Mesothelial cell of epicardium (in vitro differentiated cells): Measurements from ENCODE around the gene CCDC138. TPM values are rescaled to one million over a fixed set of nuclear protein-coding genes. Genes with fewer than 3 reads are reported as not detected.

Experiments used
- DNase-seq, 2 experiments: peaks; one replicate each; pipeline ENCODE4 v3.0.0; 2021; ENCODE audit warnings: low spot score in 2 of 2; ENCODE audit not compliant: unreplicated experiment in 2 of 2
- H3K27ac Mint-ChIP-seq: 2 replicates; pipeline ENCODE4 v1.8.0; 2021; ENCODE audit warnings: mixed read lengths
- H3K27me3 Mint-ChIP-seq: 2 replicates; pipeline ENCODE4 v1.8.0; 2021; ENCODE audit warnings: low read depth, mixed read lengths
- H3K36me3 Mint-ChIP-seq: 2 replicates; pipeline ENCODE4 v1.8.0; 2021; ENCODE audit warnings: mixed read lengths
- H3K4me1 Mint-ChIP-seq: 2 replicates; pipeline ENCODE4 v1.8.0; 2021; ENCODE audit warnings: mixed read lengths
- H3K4me3 Mint-ChIP-seq: 2 replicates; pipeline ENCODE4 v1.8.0; 2021; ENCODE audit warnings: mild to moderate bottlenecking, moderate library complexity, mixed read lengths
- H3K9me3 Mint-ChIP-seq: 2 replicates; pipeline ENCODE4 v1.8.0; 2021; ENCODE audit warnings: mixed read lengths
- total RNA-seq: library from RNA; stranded (reverse); gene quantifications from 3 replicates; pipeline ENCODE4 v1.2.1, GENCODE V29; 2021
- TF ChIP-seq, protein P1 (sequence below): fragments of 200-600 bp; sonication (generic); IDR thresholded peaks from one replicate; pipeline ENCODE4 v1.5.0; 2021; ENCODE audit warnings: antibody characterized with exemption; ENCODE audit not compliant: unreplicated experiment

CCDC138 gene
- total RNA-seq, 1 donor from 2014 or later: 22.6 TPM

DNA sequence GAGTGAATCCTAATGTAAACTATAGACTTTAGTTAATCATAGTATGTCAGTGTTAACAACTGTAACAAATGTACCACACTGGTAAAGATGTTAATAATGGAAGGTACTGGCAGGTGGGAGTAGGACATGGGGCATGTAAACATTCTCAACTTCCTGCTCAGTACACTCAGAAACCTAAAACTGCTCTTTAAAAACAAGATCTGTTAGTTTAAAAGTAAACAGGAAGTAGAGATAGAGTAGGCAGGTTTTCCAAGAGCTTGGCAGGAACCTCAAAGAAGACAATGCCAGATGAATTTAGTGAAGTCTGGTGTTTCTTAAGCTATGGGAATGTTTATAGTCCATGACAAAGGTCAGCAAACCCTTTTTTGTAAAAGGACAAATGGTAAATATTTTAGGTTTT is 46.6 kb downstream of the CCDC138 start:
- Mint-ChIP-seq H3K27ac (no peak overlapping the region), H3K27me3 (no peaks in the 10 kb centered on the region), H3K4me3 (no peak overlapping the region)

DNA sequence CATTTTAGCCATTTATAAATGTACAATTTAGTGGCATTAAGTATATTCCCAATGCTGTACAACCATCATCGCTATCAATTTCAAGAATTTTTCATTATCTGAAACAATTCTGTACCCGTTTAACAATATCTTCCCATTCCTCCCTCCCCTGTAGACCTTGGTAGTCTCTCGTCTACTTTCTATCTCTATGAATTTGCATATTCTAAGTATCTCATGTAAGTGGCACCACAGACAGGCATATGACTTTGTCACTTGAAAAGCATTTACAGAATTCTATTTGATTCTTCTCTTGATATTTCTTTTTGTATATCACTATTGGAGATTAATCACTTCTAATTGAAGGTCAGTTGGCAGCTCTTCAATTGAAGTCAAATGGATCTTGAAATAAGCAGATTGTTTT is 48.0 kb downstream of the CCDC138 start:
- no peak for DNase-seq
- TF ChIP-seq, protein P1, sequence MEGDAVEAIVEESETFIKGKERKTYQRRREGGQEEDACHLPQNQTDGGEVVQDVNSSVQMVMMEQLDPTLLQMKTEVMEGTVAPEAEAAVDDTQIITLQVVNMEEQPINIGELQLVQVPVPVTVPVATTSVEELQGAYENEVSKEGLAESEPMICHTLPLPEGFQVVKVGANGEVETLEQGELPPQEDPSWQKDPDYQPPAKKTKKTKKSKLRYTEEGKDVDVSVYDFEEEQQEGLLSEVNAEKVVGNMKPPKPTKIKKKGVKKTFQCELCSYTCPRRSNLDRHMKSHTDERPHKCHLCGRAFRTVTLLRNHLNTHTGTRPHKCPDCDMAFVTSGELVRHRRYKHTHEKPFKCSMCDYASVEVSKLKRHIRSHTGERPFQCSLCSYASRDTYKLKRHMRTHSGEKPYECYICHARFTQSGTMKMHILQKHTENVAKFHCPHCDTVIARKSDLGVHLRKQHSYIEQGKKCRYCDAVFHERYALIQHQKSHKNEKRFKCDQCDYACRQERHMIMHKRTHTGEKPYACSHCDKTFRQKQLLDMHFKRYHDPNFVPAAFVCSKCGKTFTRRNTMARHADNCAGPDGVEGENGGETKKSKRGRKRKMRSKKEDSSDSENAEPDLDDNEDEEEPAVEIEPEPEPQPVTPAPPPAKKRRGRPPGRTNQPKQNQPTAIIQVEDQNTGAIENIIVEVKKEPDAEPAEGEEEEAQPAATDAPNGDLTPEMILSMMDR: no peak
- Mint-ChIP-seq H3K27me3 (no peaks in the 10 kb centered on the region), H3K36me3 (peaks cover 52% of the 10 kb centered on the region), H3K4me1 (no peaks in the 10 kb centered on the region), H3K9me3 (peaks cover 48% of the 10 kb centered on the region), H3K27ac (no peak overlapping the region), H3K4me3 (no peak overlapping the region)

More for the DNA sequence above, 46.6 kb downstream of the CCDC138 start:
- Mint-ChIP-seq H3K9me3 (peaks cover 39% of the 10 kb centered on the region), H3K36me3 (peaks cover 43% of the 10 kb centered on the region), H3K4me1 (no peaks in the 10 kb centered on the region)
- DNase-seq: no peak
- TF ChIP-seq, protein P1: no peak

DNA sequence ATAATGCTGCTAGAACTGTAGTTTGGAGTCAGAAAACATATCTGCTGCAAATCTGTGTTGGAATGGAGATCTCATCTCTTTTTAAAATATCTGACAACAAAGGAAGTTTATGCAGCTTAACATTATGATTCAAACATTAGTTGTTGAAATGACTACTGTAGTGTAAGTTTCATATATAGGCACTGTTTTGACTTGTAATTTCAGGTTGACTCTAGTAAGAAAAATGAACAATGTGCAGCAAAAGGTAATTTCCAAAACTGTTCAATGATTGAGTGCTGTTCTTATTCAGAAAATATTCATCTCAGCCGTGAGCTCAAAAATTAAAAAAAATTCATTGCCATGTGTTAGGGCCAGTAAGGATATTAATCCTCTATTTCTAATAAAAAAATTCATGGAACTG is 48.5 kb downstream of the CCDC138 start:
- DNase-seq: no peak
- no peaks in the 10 kb centered on the region for H3K27me3 Mint-ChIP-seq
- TF ChIP-seq, protein P1: no peak
- H3K4me1 Mint-ChIP-seq: no peaks in the 10 kb centered on the region
- H3K4me3 Mint-ChIP-seq: no peak overlapping the region
- H3K27ac Mint-ChIP-seq: no peak overlapping the region
- H3K9me3 Mint-ChIP-seq: peaks cover 52% of the 10 kb centered on the region
- peaks cover 55% of the 10 kb centered on the region for H3K36me3 Mint-ChIP-seq

DNA sequence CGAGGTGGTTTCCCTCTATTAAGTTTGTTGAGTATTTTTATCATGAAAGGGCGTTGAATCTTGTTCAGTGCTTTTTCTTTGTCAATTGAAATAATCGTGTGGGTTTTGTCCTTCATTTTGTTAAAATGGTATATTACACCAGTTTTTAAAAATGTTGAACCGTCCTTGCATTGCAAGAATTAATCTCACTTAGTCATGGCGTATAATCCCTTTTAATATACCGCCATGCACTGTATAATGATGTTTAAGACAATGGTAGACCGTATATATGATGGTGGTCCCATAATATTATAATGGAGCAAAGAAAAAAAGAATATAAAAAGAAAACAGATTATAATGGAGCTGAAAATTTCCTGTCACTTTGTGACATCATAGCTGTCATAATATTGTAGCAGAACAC is 50.6 kb downstream of the CCDC138 start:
- Mint-ChIP-seq H3K4me1 (no peaks in the 10 kb centered on the region), H3K27me3 (no peaks in the 10 kb centered on the region), H3K36me3 (peaks cover 75% of the 10 kb centered on the region), H3K9me3 (peaks cover 69% of the 10 kb centered on the region), H3K4me3 (no peak overlapping the region), H3K27ac (no peak overlapping the region)
- TF ChIP-seq, protein P1: no peak
- no peak for DNase-seq

DNA sequence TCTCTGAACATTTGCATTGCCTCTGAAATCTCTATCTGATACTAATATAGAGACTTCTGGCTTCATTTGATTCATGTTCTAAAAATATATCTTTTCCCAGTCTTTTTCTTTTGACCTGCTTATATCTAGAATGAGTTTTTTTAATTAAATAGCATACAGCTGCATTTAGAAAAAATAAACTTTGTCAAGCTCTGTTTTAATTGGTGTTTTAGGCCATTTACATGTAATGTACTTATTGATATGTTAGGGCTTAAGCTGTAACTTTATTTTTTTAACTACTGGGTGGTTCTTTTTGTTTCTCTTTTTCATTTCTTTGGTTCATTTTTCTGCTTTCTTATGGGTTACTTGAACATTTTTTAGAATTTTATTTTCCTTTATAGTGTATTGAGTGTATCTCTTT is 54.9 kb downstream of the CCDC138 start:
- no peak overlapping the region for H3K27ac Mint-ChIP-seq
- H3K4me3 Mint-ChIP-seq: no peak overlapping the region
- TF ChIP-seq, protein P1: no peak
- H3K4me1 Mint-ChIP-seq: no peaks in the 10 kb centered on the region
- peaks cover 68% of the 10 kb centered on the region for H3K36me3 Mint-ChIP-seq
- H3K27me3 Mint-ChIP-seq: no peaks in the 10 kb centered on the region
- DNase-seq: no peak
- H3K9me3 Mint-ChIP-seq: peaks cover 46% of the 10 kb centered on the region

DNA sequence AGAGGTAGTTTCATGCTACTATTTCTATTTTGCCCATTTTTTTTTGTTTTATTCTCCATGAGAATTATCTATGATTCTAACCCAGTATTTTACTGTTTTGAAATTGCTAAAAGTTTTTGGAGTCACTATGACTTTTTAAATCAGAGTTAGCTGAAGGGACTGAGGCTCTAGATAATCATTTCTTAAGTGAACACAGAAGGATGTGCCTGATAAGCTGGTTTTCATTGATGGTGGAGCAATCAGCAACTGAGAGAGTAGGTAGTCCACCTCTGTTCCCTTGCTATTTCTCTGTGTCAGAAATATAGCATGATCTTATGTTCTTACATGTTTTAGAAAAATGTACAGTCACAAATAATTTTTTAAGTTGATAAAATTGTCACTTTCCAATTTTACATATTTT is 59.4 kb downstream of the CCDC138 start:
- peaks cover 34% of the 10 kb centered on the region for H3K36me3 Mint-ChIP-seq
- TF ChIP-seq, protein P1: no peak
- peaks cover 10% of the 10 kb centered on the region for H3K9me3 Mint-ChIP-seq
- H3K27ac Mint-ChIP-seq: no peak overlapping the region
- H3K4me3 Mint-ChIP-seq: no peak overlapping the region
- H3K27me3 Mint-ChIP-seq: no peaks in the 10 kb centered on the region
- DNase-seq: no peak
- no peaks in the 10 kb centered on the region for H3K4me1 Mint-ChIP-seq
